LNCAP (cell line): Measurements from ENCODE around the gene PADI1.

ENCODE experiments used
- CTCF ChIP-seq: fragments of 450-650 bp; IDR thresholded peaks from 2 replicates; pipeline ENCODE4 v1.5.1; 2017; ENCODE audit warnings: mild to moderate bottlenecking

PADI1 gene

DNA sequence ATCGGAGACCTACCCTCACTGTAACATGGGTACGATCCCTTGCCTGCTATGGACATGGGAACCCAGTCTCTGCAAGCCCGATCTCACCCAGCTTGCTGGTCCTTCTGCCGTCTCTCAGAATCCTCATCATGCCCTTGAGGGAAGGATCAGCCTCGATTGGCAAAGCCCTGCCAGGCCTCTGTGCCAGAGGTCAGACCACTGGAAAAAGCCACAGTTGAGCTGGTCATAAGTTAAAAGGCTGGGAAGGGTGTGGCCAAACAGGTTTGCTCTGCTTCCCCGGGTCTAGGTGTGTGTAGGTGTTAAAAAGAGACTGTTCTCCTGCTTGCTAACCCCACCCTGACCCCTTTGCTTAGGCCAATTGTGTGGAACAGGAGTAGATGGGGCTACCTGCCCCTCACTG is 24.5 kb downstream of the PADI1 start:
- no peak for TF ChIP-seq CTCF

GRCh38 chr1:17230106-17230505 is 25.2 kb downstream of the PADI1 start:
- TF ChIP-seq CTCF: no peak

- no peak for TF ChIP-seq CTCF
Observed at GRCh38 chr1:17230671-17231310, 25.9 kb downstream of the PADI1 start.

- TF ChIP-seq CTCF: no peak
Observed at GRCh38 chr1:17232759-17233661, 28.1 kb downstream of the PADI1 start.

DNA sequence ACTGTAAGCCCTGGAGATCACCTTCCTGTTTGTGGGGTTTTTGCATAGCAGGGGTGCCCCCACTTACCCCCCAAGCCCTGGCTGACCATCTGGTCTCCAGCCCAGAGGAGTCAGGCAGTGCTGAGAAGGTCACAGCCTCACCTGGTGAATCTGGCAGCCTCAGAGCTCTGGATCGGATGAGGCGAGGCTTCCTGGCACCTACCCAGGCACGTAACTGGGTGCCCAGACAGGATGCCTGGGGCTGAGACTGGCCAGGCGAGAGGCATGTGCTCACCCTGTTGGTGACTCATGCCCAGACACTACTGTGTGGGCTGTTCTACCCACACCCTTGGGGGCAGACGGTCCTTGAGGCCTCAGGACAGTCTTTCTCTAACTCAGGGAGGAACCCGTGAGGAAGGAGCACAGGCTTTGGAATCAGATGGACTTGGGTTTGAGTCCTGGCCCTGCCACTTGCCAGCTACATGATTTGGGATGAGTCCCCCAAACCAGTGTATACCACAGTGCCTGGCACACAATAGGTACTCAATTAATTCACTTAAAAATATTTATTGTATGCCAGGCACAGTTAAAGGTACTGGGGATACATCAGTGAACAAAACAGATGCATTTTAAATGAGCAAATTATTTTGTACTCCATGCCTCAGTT is 28.9 kb downstream of the PADI1 start:
- TF ChIP-seq CTCF: no peak

- no peak for TF ChIP-seq CTCF
Observed at GRCh38 chr1:17234405-17234804, 29.5 kb downstream of the PADI1 start.

DNA sequence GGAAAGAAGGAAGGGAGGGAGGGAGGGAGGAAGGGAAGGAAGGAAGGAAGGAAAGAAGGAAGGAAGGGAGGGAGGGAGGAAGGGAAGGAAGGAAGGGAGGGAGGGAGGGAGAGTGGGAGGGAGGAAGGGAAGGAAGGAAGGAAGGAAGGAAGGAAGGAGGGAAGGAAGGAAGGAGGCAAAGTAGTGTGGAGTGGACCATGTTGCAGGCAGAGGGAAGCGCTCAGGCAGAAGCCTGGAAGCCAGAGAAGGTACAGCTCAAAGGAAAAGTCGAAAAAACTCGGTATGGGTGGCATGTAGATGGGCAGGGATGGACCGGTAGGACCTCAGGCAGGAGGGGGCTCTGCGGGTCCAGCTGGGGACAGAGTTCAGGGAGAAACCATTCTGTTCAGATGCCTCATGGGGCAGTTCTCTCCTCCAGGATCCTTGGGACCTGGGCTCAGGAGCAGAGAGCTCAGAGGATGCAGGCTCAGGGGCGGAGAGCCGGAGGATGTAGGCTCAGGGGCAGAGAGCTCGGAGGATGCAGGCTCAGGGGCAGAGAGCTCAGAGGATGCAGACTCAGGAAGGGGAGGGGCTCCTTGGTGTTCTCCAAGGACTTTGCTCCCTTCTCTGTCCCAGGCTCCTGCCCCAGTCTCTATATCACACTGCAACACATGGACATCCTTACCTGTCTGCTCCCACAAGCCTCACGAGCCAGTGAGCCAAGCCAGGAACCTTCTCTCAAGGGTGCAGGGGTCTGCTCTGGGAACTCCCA is 30.4 kb downstream of the PADI1 start:
- TF ChIP-seq CTCF: no peak
